GM19452 (cell line): ENCODE data around the gene RIMS1.
A peak's percentile ranks its signal among the peaks of the same experiment; 100 is the strongest.

Source experiments
- ATAC-seq: cut with Tn5 transposase; IDR thresholded peaks from one replicate; pipeline ENCODE4 v1.9.1; 2021; ENCODE audit not compliant: unreplicated experiment

The RIMS1 gene

DNA sequence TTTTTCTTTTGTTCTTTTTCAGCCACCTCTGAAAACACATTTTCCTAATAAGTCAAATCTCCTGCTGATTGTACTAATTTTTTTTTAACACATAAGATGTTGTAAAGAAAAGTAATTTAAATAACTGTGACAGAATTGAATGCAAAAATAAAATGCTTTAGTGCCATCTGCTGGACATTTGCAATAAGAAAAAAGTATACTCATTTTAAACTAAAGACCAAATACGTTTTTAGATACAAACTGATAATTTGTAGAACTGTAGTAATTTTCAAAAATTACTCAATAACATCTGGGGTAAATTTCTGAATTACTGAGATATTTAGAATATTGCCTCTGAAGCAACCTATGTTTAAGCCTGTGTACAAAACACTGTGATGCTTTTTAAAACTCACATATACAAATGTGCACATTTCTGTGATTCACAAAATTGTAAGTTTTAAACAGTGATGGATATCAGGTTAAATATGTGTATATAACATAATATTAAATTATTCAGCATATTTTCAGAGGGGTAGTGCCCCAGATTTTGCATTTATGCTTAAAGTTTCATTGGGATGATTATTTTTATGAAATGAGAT is 198.7 kb downstream of the RIMS1 start:
- no peak for ATAC-seq

DNA sequence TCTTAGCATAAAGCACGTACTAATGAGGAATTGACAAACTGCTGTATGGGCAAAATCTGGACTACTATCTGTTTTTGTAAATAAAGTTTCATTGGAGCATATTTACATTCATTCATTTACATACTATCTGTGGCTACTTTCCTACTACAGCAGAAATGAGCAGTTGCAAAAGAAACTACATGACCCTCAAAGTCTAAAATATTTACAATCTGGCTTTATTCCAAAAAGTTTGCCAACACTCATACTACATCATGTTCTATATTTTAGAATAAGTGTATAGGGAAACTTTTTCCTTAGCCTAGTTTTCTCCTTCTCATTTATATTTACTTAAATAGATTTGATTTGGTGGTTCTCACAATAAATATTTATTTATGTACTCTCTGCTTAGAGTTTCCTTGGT is 208.2 kb downstream of the RIMS1 start:
- no peak for ATAC-seq

DNA sequence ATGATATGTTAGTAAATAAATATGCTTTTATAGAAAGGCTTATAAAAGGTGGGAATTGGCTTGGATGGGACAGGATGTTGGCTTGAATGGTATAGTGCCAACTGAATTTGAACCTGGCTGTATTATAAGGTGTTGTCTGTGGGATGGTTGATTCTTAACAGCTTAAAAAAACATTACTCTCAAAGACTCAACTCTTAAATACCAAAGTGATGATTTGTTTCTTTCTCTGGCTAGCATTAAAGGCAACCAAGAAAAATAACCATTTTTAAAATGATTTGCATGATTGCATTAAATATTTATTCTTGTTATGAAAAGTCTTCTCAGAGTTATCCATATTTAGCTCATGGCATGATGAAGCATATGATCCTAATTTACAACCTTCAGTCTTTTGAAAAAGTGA is 216.2 kb downstream of the RIMS1 start:
- ATAC-seq: no peak

DNA sequence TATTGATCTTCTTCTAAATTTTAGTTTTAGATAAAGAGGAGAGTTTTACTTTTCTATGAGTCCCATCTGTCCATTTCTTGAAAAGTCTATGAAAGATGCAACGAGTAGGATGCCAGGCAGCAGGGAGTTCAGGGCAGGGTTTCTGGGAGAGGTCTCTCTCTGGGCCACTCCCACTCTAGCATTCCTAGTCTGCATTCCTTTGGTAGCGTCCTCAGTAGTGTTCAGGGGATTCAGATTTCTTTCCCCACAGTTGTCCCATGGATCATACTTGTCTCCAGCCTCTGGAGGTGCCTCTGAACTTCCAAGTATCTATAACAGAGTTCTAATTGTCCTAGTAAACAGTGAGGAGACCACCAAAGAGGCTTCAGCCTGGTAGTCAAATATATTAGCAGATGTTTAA is 225.3 kb downstream of the RIMS1 start:
- no peak for ATAC-seq

DNA sequence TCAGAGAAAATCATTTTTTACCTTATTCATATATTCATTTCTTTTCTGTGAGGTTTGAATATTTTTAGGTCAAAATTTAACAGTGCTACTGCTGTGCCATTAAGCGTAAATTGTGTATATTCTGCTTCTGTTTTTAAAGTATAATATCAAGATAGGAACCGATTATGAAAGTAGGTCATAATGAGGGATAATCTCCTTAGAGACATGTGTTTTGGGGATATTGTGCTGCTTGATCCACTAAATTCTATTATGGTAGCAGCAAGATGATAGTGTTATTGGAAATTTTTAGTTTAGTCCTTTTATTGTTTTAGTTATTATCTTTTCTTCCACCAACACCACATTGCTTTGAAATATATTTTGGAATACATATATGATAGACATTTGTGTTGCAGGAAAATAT is 244.0 kb downstream of the RIMS1 start:
- ATAC-seq: no peak

DNA sequence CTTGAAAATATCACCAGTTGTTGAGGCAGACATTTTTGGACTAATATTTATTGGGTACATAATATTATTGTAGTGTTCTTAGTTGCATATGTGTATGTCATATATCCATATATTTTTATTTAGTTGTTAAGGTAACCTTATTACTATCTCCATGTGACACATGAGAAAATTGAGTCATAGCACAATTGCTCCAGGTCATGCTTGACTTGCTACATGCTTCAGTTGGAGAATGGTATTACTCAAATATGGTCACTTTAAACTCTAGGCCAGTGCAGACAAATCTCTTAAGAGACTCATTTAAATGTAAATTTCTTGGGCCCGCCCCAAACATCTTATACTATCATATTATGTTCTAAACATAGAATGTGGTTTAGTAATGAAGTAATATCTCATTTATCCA is 246.1 kb downstream of the RIMS1 start:
- no peak for ATAC-seq

DNA sequence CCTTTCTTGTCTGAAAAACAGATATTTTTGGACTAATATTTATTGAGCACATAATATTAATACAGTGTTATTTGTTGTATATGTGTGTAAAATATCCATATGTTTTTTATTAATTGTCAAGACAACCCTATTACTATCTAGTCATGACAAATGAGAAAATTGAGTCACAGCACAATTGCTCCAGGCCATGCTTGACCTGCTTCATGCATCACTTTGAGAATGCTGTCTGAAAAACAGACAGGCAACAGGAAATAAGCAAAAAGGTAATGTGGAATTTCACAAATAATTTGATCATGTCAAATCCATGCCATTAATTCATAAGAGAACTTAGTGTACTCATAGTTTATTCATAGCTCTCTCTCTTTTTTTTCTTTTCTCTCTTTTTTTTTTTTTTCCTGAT is 246.5 kb downstream of the RIMS1 start:
- ATAC-seq: no peak

DNA sequence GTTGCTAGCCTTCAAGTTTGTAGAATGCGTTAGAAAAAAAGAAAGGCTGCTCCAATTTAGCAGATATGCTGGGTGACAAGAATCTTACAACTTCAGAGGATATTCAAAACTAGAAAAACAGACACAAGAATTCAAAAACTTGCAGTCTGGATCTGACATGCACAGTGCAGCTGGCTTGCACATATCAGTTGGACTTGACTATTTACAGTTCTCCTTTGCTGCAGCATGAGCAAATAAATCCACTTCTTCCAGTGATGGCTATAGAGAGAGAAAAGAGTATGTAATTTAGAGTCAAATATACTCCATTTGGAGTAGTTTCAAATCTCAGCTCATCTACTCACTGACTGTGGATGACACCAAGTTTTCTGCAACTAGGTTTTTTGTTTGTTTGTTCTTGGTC is 247.0 kb downstream of the RIMS1 start:
- no peak for ATAC-seq

DNA sequence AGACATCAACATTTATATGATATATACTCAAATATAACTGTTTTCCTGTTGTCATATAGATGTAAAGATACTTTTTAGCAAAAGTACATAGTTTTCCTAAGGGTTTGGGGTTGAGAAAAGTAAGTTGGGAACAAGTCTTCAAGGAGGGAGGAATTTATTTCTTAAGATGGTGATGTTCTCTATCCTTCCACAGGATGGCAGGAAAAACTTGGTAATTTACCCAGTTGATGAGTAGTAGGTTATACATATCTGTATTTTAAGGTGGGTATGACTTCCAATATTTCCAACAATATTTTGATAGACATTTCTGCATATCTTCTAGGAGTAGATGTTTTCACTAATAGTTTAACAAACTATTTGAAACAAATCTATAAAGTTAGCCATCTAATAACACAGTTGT is 254.4 kb downstream of the RIMS1 start:
- ATAC-seq: no peak

DNA sequence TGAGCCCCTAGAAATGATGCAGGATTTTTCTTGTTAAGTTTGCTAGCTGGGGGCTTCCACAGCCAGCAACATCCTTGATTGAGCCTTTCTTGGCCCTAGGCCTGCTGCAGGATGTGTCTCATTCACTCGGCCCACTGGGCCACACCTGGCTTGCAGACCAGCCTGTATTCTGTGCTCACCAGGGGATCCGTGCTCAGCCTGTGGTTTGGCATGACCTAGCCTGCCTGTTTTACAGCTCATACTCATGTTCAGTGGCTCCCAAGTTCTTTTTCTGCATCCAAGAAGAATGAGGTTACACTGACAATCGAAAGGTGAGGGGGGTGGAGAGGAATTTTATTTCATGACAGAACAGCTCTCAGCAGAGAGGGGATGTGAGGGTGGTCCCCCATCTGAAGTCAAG is 263.4 kb downstream of the RIMS1 start:
- ATAC-seq: no peak

DNA sequence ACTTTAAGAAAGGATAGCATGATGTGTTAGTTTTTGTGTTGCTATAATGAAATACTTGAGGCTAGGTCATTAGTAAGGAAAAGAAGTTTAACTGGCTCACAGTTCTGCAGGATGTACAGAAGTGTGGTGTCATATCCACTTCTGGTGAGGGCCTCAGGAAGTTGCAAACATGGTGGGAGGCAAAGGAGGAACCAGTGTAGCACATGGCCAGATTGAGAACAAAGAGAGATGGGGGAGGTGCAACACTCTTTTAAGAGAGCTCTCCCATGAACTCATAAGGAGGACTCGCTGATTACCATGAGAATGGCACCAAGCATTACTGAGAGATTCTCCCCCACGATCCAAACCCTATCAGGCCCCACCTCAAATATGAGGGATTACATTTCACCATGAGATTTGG is 265.4 kb downstream of the RIMS1 start:
- ATAC-seq: no peak

DNA sequence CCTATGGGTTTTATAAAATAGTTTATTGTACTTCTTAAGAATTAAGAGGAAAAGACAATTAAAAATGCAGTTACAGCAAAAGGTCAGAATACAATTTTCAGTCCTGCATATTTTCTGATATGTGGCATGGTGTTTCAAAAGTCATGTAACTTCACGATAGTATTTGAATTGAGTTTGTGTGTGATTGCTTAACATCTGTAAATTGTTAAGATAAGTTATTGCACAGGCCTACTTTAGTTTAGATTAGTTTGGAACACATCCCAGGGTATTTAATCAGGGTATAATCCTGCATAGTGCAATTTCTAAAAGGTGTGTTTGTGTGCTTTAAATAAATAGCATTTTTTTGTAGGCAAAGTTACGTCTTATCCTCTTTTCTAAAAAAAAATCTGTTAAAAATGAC is 289.6 kb downstream of the RIMS1 start:
- ATAC-seq: no peak

DNA sequence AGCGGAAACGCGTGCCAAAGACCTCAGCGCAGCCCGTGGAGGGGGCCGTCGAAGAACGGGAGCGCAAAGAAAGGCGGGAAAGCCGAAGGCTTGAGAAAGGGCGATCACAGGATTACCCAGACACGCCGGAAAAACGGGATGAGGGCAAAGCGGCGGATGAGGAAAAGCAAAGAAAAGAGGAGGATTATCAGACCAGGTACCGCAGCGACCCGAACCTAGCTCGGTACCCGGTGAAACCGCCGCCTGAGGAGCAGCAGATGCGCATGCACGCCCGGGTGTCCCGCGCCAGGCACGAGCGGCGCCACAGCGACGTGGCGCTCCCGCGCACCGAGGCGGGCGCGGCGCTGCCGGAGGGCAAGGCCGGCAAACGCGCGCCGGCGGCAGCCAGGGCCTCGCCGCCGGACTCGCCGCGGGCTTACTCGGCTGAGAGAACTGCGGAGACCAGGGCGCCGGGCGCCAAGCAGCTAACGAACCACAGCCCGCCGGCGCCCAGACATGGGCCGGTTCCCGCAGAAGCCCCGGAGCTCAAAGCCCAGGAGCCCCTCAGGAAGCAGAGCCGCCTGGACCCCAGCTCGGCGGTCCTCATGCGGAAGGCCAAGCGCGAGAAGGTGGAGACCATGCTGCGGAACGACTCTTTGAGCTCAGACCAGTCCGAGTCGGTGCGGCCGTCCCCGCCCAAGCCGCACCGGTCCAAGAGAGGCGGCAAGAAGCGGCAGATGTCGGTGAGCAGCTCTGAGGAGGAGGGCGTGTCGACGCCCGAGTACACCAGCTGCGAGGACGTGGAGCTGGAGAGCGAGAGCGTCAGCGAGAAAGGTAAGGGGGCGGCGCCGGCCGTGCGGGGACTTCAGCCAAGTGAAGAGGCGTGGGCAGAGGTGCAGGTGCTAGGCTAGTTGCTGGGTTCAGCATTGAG is 296.2 kb downstream of the RIMS1 start:
- peak; percentile 72 for ATAC-seq

DNA sequence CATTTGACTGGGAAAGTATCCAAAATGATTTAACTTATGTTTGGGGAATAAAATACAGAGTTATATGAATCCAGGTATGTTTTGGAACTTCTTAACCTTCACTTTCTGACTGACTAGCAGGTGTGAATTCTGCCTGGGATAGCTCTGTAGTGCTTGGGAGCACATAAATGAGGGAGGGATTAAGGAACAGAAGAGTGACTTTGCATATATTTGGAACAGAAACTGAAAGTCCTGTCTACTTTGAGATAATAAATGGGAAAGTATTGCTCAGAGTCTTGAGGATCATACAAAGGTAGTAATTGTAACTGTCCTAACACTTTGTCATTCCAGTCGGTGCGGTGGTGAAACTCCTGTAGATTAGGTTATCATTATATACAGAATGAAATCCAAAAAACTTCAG is 317.6 kb downstream of the RIMS1 start:
- no peak for ATAC-seq

DNA sequence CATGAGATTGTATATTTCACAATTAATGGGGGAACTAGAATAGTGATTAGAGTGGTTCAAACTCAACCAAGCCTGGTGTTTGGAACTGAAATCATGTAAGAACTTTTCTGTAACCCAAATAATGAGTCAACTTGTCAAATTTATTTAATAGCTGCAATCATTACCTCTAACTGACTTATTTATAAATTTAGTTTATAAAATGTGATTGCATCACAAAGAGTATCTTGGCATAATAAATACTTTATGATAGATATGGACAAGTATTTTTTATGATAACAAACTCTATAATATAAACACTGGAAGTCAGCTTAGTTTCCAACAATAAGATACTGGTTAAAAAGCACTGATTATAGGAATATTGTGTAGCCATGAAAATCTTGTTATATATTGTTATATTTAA is 319.1 kb downstream of the RIMS1 start:
- no peak for ATAC-seq

DNA sequence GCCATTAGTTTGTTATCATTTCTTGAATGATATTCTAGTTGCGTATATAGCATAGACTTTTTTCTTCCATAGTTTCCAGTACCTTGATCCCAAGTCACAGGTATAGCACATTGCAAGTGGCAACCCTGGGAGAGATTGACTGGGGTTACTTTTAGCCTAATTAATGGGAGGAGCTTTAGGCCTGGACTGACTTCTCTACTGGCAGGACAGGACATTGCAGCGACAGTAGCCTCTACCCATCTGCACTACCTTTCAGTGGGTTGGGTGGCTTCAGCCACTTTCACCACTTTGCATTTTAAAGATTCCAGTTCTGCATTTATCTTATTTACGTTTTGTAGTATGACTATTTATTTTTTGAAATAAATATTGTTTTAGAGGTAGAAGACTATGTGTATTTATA is 320.3 kb downstream of the RIMS1 start:
- ATAC-seq: no peak

DNA sequence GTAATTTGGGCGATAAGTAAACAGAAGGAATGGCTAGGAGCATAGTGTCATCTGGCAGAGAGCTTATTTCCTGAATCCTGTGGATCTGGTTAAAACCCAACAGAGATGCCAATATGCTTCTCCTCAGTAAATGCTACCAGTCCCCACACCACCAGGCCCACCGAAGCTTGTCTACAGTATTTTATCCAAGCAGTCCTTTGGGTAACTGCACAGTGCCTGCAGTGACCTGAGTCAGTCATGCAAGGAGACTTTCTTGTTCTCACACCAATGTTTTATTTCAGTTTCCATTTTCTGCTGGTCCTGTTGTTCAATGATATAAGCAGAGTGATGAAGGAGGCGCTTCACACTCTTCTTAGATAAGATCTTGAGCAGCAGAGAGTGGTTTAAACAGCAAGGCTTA is 326.3 kb downstream of the RIMS1 start:
- ATAC-seq: no peak

DNA sequence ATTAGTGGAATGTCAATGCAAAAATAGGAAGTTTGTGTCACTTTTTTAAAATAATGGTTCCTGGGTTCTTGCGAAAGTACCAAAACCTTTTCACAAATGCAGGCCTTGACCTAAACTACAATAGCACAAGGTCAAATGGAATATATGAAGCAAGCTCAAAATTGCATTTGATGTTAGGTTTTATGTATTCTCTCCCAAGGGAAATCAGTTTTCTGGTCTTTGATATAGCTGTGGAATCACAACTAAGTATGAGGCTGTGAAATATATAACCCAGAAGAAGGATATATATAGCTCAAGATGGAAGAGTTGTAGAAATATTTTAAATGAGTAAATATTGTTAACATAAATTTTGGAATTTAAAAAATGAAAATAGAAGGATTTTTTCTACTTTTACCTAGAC is 327.3 kb downstream of the RIMS1 start:
- no peak for ATAC-seq

DNA sequence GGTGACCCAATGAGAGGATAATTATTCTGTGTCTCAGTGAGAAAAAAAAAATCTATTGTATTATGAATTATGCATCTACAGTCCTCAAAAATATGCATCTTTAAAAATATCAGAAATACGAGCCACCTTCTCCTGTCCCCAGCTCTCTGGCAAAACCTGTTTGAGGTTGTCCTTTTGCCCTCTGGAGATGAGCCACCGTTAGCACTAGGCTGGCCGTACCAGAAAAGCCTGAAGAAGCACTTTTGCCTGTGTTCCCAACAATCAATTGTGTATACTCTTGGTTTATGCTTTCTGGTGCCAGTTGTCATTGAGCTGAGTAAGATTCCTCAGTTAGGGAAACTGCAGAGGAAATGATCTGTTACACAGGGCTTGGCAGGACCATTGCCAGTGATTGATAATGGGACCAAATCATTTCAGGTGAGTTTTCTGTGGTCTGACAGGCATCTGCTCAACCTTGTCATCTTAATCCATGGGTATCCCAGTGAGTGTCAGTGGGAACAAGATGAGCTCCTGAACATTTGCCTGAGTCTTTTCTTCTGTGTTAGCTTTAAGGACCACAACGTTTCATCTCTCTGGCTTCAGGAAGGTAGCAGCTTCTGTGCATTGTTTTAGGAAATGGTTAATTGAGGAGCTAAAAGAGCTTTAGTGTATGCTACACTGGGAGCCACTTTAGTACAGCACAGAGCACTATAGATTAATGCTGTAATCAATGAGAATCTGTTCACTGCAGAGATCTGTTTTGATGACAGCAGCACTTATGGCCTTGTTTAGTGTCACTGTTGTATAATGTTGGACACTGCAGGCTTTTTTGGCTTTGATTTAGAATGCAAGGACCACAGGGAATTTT is 330.1 kb downstream of the RIMS1 start:
- no peak for ATAC-seq

DNA sequence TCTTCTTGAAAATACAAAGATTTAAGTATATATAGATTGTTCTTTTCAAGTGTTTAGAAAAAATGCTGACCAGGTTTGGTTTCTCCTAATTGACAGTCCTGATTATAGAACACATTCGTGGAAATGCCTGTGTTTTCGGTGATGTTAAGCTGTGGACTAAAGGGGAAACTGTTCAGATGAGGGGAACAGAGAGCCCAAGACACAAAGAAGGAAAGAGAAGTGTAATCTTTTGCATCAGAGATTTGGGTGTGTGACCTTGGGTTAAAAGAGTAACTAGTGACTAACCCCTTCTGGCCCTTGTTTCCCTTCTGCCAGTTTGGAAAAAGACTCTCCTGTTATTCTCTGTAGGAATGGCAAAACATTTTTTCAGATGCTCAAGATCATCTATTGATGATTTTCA is 331.3 kb downstream of the RIMS1 start:
- no peak for ATAC-seq

DNA sequence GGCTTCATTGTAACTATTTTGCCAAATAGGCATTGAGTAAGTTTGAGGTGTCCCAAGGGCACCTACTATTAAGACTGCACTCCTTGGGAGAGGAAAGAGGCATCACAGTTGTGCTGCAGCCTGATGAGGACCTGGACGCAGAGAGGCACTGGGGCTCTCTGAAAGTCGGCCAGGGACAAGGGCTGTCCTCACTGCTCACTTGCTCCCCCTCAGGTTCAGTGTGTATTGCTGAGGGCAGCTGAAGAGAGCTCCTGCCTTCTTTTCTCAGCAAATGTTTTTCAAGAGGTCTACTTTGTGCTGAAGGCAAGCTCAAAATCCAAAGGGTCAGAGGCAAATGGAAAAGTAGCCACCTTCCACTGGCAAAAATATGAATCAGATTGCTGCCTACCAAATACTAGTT is 331.8 kb downstream of the RIMS1 start:
- peak; percentile 71 for ATAC-seq

DNA sequence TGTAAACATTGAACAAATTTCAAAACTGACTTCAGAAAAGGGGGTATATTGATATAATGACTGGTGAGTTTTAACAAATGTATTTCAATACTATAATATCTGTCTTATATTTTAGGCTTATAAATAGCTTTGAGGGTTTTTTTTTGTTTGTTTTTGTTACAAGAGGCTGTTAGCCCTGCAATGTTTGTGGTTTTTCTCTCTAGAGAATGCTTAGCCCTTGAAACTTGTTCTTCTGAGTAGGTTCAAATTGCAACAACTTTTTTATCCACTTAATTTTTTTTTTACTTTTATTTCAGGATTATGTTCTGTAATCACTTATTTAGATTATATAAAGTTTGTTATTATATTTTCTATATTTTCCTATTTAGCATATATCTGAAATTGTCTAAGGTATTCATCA is 333.2 kb downstream of the RIMS1 start:
- ATAC-seq: no peak
